Cerebellar nuclear complex (tissue), 1 donor: ENCODE data around the gene MACROH2A1.

ENCODE experiments used
- DNase-seq, 2 experiments: peaks; one replicate each; lab custom pipeline; 2025; lab: John Stamatoyannopoulos, UW

Gene MACROH2A1

GRCh38 chr5:135315386-135315785 is 83.6 kb downstream of the MACROH2A1 start:
- DNase-seq: no peak

- no peak for DNase-seq
Observed at GRCh38 chr5:135313946-135314345, 85.1 kb downstream of the MACROH2A1 start.

GRCh38 chr5:135313405-135313804 is 85.6 kb downstream of the MACROH2A1 start:
- DNase-seq: no peak

GRCh38 chr5:135312255-135312935 is 86.6 kb downstream of the MACROH2A1 start:
- DNase-seq: no peak

GRCh38 chr5:135310328-135310989 is 88.6 kb downstream of the MACROH2A1 start:
- DNase-seq: no peak

GRCh38 chr5:135309391-135310327 is 89.4 kb downstream of the MACROH2A1 start:
- DNase-seq: no peak

- DNase-seq: no peak
Observed at GRCh38 chr5:135308752-135309151, 90.3 kb downstream of the MACROH2A1 start.

GRCh38 chr5:135308245-135308644 is 90.8 kb downstream of the MACROH2A1 start:
- no peak for DNase-seq

GRCh38 chr5:135307143-135307903 is 91.7 kb downstream of the MACROH2A1 start:
- DNase-seq: no peak

GRCh38 chr5:135306557-135306956 is 92.5 kb downstream of the MACROH2A1 start:
- no peak for DNase-seq

- no peak for DNase-seq
Observed at GRCh38 chr5:135304352-135305221, 94.4 kb downstream of the MACROH2A1 start.

- DNase-seq: no peak
Observed at GRCh38 chr5:135303582-135304173, 95.4 kb downstream of the MACROH2A1 start.

GRCh38 chr5:135296900-135297816 is 101.9 kb downstream of the MACROH2A1 start:
- DNase-seq: no peak

- no peak for DNase-seq
Observed at GRCh38 chr5:135295852-135296251, 103.2 kb downstream of the MACROH2A1 start.

GRCh38 chr5:135294793-135295192 is 104.2 kb downstream of the MACROH2A1 start:
- DNase-seq: no peak

GRCh38 chr5:135289651-135290050 is 109.4 kb downstream of the MACROH2A1 start:
- DNase-seq: no peak

GRCh38 chr5:135287551-135287950 is 111.5 kb downstream of the MACROH2A1 start:
- DNase-seq: no peak
